Measurements from ENCODE around the gene ITCH. TPM values are rescaled to one million over a fixed set of nuclear protein-coding genes. Genes with fewer than 3 reads are reported as not detected.
"Not testable (repeated sequence)": the region's sequence is repeated elsewhere in the genome, so short reads cannot be mapped to it uniquely, and the experiment has no call there.

ITCH gene
- total RNA-seq, 1 donor from 2014 or later = 42.7 TPM

DNA sequence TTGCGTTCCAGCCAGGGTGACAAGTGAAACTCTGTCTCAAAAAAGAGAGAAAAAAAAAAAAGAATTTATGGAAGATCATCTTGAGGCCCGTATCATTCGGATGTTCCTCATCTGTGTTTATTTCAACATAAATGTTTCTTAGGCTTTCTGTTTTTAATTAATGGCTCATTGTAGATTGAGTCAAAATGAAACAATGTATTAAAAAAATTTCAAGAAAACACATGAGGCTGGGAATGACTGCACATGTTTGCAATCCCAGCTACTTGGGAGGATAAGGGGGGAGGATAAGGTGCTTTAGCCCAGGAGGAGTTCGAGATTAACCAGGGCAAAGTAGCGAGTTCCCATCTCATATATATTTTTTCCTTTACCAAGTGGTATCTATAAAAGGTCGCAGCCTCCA, 47.3 kb downstream of the ITCH start:
- no peak for TF ChIP-seq CTCF (conservative IDR thresholded peaks at IDR 0.05; ENCODE audit: low read depth, low read length)
- no peak for DNase-seq (ENCODE audit: low read depth)

GRCh38 chr20:34412453-34412852, 49.4 kb downstream of the ITCH start:
- DNase-seq (ENCODE audit: low read depth) = no peak
- no peak for TF ChIP-seq CTCF (conservative IDR thresholded peaks at IDR 0.05; ENCODE audit: low read depth, low read length)
- H3K4me3 ChIP-seq (ENCODE audit: low read depth, low read length) = no peak overlapping the region

More for the DNA sequence above, 47.3 kb downstream of the ITCH start:
- no peak overlapping the region for H3K4me3 ChIP-seq (ENCODE audit: low read depth, low read length)

- not testable (repeated sequence) for DNase-seq (ENCODE audit: low read depth); H3K4me3 ChIP-seq (ENCODE audit: low read depth, low read length)
Measured at GRCh38 chr20:34414525-34414924, 51.5 kb downstream of the ITCH start.

- no peak for TF ChIP-seq CTCF (conservative IDR thresholded peaks at IDR 0.05; ENCODE audit: low read depth, low read length)
- H3K4me3 ChIP-seq (ENCODE audit: low read depth, low read length) = no peak overlapping the region
- no peak for DNase-seq (ENCODE audit: low read depth)
Measured at GRCh38 chr20:34415079-34415478, 52.0 kb downstream of the ITCH start.

- DNase-seq (ENCODE audit: low read depth) = no peak
- no peak for TF ChIP-seq CTCF (conservative IDR thresholded peaks at IDR 0.05; ENCODE audit: low read depth, low read length)
- no peak overlapping the region for H3K4me3 ChIP-seq (ENCODE audit: low read depth, low read length)
Measured at GRCh38 chr20:34420146-34420545, 57.1 kb downstream of the ITCH start.

DNA sequence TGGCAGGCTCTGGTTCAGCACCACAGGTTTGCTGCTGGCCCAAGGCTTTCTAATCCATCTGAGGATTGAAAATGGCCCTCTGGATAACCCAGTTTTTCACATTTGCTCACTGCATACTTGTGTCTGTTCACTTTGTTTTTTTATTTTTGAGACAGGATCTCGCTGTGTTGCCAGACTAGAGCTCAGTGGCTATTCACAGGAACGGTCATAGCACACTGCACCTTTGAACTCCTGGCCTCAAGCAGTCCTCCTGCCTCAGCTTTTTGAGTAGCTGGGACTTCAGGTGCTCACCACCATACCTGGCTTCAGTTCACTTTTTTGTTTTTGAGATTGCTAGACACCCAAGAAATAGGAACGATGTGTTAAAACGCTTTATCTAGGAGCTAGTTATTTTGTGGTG, 57.9 kb downstream of the ITCH start:
- no peak overlapping the region for H3K4me3 ChIP-seq (ENCODE audit: low read depth, low read length)
- TF ChIP-seq CTCF (conservative IDR thresholded peaks at IDR 0.05; ENCODE audit: low read depth, low read length) = no peak
- DNase-seq (ENCODE audit: low read depth) = no peak

- no peak for DNase-seq (ENCODE audit: low read depth)
- H3K4me3 ChIP-seq (ENCODE audit: low read depth, low read length) = no peak overlapping the region
- TF ChIP-seq CTCF (conservative IDR thresholded peaks at IDR 0.05; ENCODE audit: low read depth, low read length) = no peak
Measured at GRCh38 chr20:34421766-34422466, 58.8 kb downstream of the ITCH start.

GRCh38 chr20:34425032-34425690, 62.1 kb downstream of the ITCH start:
- not testable (repeated sequence) for DNase-seq (ENCODE audit: low read depth); H3K4me3 ChIP-seq (ENCODE audit: low read depth, low read length)
